Testis (tissue), 2 donors: ENCODE data around the gene CXorf66.

Source experiments
- CTCF ChIP-seq, 3 experiments: fragments of 450-650 bp in 2 of 3; fragments of 200-600 bp in 1 of 3; sonication (generic) in 1 of 3; IDR thresholded peaks; one replicate each; pipeline ENCODE4 v1.5.1; 2016 to 2019; ENCODE audit warnings: antibody characterized with exemption in 3 of 3, mild to moderate bottlenecking in 2 of 3, moderate library complexity in 1 of 3
- POLR2A ChIP-seq: fragments of 450-650 bp; IDR thresholded peaks from one replicate; pipeline ENCODE4 v1.6.1; 2017; ENCODE audit warnings: antibody characterized with exemption, mild to moderate bottlenecking, moderate library complexity

GRCh38 chrX:139905743-139906142 lies 59.6 kb downstream of the CXorf66 start:
- no peak for TF ChIP-seq POLR2A
- no peak for TF ChIP-seq CTCF (IDR thresholded peaks at IDR 0.05)
